T-cell (primary cell): ENCODE results near the gene PWWP2A. TPM values are rescaled to one million over a fixed set of nuclear protein-coding genes. Genes with fewer than 3 reads are reported as not detected.

Source experiments
- ATAC-seq, 4 experiments: fragments of 200-7000 bp in 3 of 4; fragments of 150-1000 bp in 1 of 4; cut with Tn5 transposase; replicated peaks in 1 of 4; 1 replicate in 3 of 4; 2 replicates in 1 of 4; pipeline ENCODE4 v1.10.0; 2021; ENCODE audit warnings: moderate library complexity in 3 of 4, mild to moderate bottlenecking in 2 of 4, moderate number of reproducible peaks in 1 of 4
- CTCF ChIA-PET, 2 donors: fragments of 300-600 bp; sonication (Branson Sonifier 250); formaldehyde crosslinking; loops; one replicate each; lab custom pipeline; 2022; ENCODE audit warnings: antibody characterized with exemption in 2 of 2; lab: Charles Lee
- POLR2A ChIA-PET, 2 donors: fragments of 300-600 bp; sonication (Branson Sonifier 250); formaldehyde crosslinking; loops; one replicate each; lab custom pipeline; 2022; ENCODE audit warnings: antibody characterized with exemption in 2 of 2; lab: Charles Lee
- DNase-seq, 35 experiments: peaks; one replicate each; pipeline versions ENCODE4 v3.0.0 to v3.0.0-alpha.2; 2013 to 2023
- H3K27ac ChIP-seq: one replicate; pipeline ENCODE4 v1.5.1; 2013; ENCODE audit warnings: low read length
- H3K27me3 ChIP-seq, 2 experiments: replicated peaks in 1 of 2; 1 replicate in 1 of 2; 2 replicates in 1 of 2; pipeline versions ENCODE4 v1.6.1 to v1.7.0; 2013; ENCODE audit warnings: low read length in 1 of 2, mixed read lengths in 1 of 2; ENCODE audit not compliant: control insufficient read depth in 2 of 2, insufficient read depth in 2 of 2; ENCODE audit errors: extremely low read depth in 1 of 2
- H3K36me3 ChIP-seq, 2 donors: 1 replicate in 1 of 2; 2 replicates in 1 of 2; pipeline versions ENCODE4 v1.6.1 to v1.7.0; 2013; ENCODE audit warnings: low read length in 1 of 2; ENCODE audit not compliant: control insufficient read depth in 2 of 2, insufficient read depth in 1 of 2; ENCODE audit errors: extremely low read depth in 1 of 2
- H3K4me1 ChIP-seq, 2 experiments: 1 replicate in 1 of 2; 2 replicates in 1 of 2; pipeline versions ENCODE4 v1.6.1 to v1.7.0; 2013; ENCODE audit warnings: low read length in 2 of 2, mixed read lengths in 1 of 2; ENCODE audit not compliant: insufficient read depth in 2 of 2, control insufficient read depth in 1 of 2; ENCODE audit errors: extremely low read depth in 1 of 2
- H3K4me3 ChIP-seq, 2 donors: 1 replicate in 1 of 2; 2 replicates in 1 of 2; pipeline versions ENCODE4 v1.5.1 to v1.7.0; 2013; ENCODE audit warnings: mild to moderate bottlenecking in 2 of 2, low read length in 1 of 2, moderate library complexity in 1 of 2; ENCODE audit not compliant: control insufficient read depth in 1 of 2; ENCODE audit errors: extremely low read depth in 1 of 2
- H3K9me3 ChIP-seq: 2 replicates; pipeline ENCODE4 v1.7.0; 2013
- H3K27ac Mint-ChIP-seq, 2 donors: one replicate each; pipeline ENCODE4 v1.8.0; 2020 to 2021; ENCODE audit warnings: mild to moderate bottlenecking in 2 of 2, mixed read lengths in 2 of 2
- H3K27me3 Mint-ChIP-seq, 2 donors: one replicate each; pipeline ENCODE4 v1.8.0; 2021 to 2022; ENCODE audit warnings: mixed read lengths in 2 of 2
- H3K36me3 Mint-ChIP-seq: one replicate; pipeline ENCODE4 v1.8.0; 2021; ENCODE audit warnings: mixed read lengths
- H3K4me1 Mint-ChIP-seq, 3 donors: one replicate each; pipeline ENCODE4 v1.8.0; 2020 to 2022; ENCODE audit warnings: mixed read lengths in 3 of 3, mild to moderate bottlenecking in 1 of 3
- H3K4me3 Mint-ChIP-seq, 3 donors: one replicate each; pipeline ENCODE4 v1.8.0; 2020 to 2022; ENCODE audit warnings: mild to moderate bottlenecking in 3 of 3, mixed read lengths in 3 of 3, moderate library complexity in 3 of 3
- H3K9me3 Mint-ChIP-seq, 3 donors: one replicate each; pipeline ENCODE4 v1.8.0; 2020 to 2022; ENCODE audit warnings: mixed read lengths in 3 of 3
- WGBS: methylation state at CpG from one replicate; pipeline ENCODE4 v1.1.5; 2013; ENCODE audit warnings: missing lambda C conversion rate; ENCODE audit not compliant: insufficient coverage; 5-methylcytosine and 5-hydroxymethylcytosine counted together
- total RNA-seq, 35 experiments: library from RNA in 6 of 35; stranded (reverse) in 6 of 35; fragments of 120-200 nt in 1 of 35; gene quantifications; one replicate each; pipeline versions ENCODE4 v1.2.1 to v1.2.4 and lab custom pipeline; 2013 to 2026

PWWP2A gene
- total RNA-seq, 5 donors from 2014 or later (not counting 1 experiment from before 2014, with no cell fraction given) = 25.1 to 39.8 (median 36.0) TPM

DNA sequence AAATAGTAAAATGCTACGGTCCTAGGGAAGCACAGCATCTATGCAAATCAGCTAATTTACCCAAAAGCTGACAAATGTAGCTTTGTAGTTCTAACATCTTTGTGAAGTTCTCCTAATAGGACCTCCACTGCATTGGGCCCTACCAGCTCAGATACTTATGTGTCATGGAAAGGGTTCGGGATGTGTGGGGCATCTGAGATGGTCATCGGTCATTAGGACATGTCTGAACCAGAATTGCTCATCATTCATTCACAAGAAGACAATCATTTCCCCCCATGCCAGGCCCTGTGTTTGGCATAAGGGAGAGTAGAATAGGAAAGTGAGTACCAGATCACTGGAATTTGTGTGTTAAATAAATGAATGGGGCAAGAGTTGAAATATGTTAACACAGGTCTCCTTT lies 35.7 kb downstream of the PWWP2A start:
- Histone ChIP-seq H3K36me3 (peaks cover 0 to 8% of the 10 kb centered on the region in 2 donors), H3K4me3 (no peak overlapping the region), H3K27me3 (no peaks in the 10 kb centered on the region), H3K4me1 (no peaks in the 10 kb centered on the region), H3K27ac (no peak overlapping the region), H3K9me3 (no peaks in the 10 kb centered on the region)
- H3K27ac Mint-ChIP-seq = no peak overlapping the region
- peaks cover 0 to 1% (median 0%) of the 10 kb centered on the region in 3 donors for H3K4me1 Mint-ChIP-seq
- CTCF ChIA-PET = no interaction called here
- H3K36me3 Mint-ChIP-seq = peaks cover 11% of the 10 kb centered on the region
- POLR2A ChIA-PET = no interaction called here
- 100% methylated on average over 1 of the region's 3 CpGs for WGBS
- H3K4me3 Mint-ChIP-seq = no peak overlapping the region
- no peak for ATAC-seq
- no peaks in the 10 kb centered on the region for H3K27me3 Mint-ChIP-seq
- DNase-seq = no peak
- no peaks in the 10 kb centered on the region for H3K9me3 Mint-ChIP-seq

DNA sequence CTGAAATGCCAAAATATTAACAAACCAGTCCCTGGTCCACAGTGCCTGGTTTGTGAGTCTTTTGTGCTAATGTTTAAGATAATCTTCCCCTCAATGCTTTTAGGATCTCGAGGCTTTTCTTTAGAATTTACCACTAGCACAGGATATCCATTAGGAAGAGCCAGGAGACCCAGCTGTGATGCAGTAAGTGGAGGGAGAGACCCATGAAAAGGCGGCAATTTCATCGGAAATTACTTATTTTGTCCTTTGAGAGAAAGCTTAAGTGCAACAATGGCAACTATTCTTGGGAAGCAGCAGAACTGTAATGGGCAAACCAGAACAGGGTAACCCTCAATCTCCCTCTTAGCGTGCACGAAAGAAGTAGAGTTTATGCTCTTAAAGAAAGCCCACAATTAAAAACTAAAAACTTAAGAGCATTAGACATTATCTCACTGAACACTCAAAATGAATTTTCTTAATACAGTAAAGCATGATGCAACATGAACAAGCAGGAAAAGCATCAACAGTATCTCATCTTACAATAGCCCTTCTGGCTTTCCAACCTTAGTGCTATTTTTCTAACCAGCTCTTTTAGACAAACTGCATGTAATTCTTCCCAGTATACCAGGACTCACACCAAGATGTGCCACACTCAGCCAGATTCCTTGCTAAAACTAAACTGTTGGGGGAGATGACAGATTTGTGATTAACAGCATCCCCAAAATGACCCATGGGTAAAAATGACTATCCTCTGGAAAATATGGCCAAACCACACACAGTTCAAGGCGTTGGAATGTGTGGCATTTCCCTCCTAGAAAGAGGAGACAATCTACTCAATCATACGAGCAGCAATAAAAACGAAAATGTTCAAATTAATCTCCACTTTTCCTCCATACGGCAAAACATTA lies 36.4 kb downstream of the PWWP2A start:
- Mint-ChIP-seq H3K9me3 (no peaks in the 10 kb centered on the region), H3K27ac (no peak overlapping the region), H3K36me3 (peaks cover 17% of the 10 kb centered on the region), H3K4me1 (peaks cover 0 to 1% (median 0%) of the 10 kb centered on the region in 3 donors), H3K4me3 (no peak overlapping the region), H3K27me3 (no peaks in the 10 kb centered on the region)
- CTCF ChIA-PET = no interaction called here
- ATAC-seq (no peak), DNase-seq (no peak)
- Histone ChIP-seq H3K27ac (no peak overlapping the region), H3K36me3 (peaks cover 0 to 9% of the 10 kb centered on the region in 2 donors), H3K27me3 (no peaks in the 10 kb centered on the region), H3K4me1 (no peaks in the 10 kb centered on the region), H3K9me3 (no peaks in the 10 kb centered on the region), H3K4me3 (no peak overlapping the region)
- WGBS = 100% methylated on average over 3 of the region's 9 CpGs
- POLR2A ChIA-PET = no interaction called here

DNA sequence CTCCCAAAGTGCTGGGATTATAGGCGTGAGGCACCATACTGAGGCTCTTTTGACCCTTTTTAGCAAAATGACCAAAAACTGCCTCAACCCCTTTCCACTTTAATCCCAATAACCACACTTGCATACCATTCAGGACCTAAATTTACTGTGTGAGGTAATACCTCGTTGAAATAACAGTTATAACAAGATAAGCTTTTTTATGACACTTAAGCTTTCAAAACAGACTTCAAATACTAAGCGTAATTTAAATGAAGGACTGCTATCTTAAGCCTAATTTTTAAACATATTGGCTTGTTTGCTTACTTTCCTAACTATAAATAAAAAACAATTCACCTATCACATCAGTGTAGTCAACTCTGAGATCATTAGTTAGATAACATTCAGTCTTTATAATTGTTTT lies 37.8 kb downstream of the PWWP2A start:
- H3K27me3 Mint-ChIP-seq = no peaks in the 10 kb centered on the region
- H3K4me3 Mint-ChIP-seq = no peak overlapping the region
- ChIA-PET CTCF (interaction anchor here in 1 of 2 donors (0.8 to 1.2 kb wide), 3 partner anchors 10 to 309 kb away, joined by 3 to 6 read pairs (median 3); no protein-coding TSS in a partner anchor), POLR2A (interaction anchor here in 1 of 2 donors (0.6 kb wide), 1 partner anchor 349 kb away, joined by 4 read pairs; no protein-coding TSS in a partner anchor)
- no peak overlapping the region for H3K27ac Mint-ChIP-seq
- 100% methylated on average over 1 of the region's 3 CpGs for WGBS
- Histone ChIP-seq H3K36me3 (peaks cover 0 to 11% of the 10 kb centered on the region in 2 donors), H3K4me1 (no peaks in the 10 kb centered on the region), H3K27me3 (no peaks in the 10 kb centered on the region), H3K9me3 (no peaks in the 10 kb centered on the region), H3K4me3 (no peak overlapping the region), H3K27ac (no peak overlapping the region)
- no peaks in the 10 kb centered on the region for H3K9me3 Mint-ChIP-seq
- DNase-seq = no peak
- peaks cover 0 to 1% (median 0%) of the 10 kb centered on the region in 3 donors for H3K4me1 Mint-ChIP-seq
- peaks cover 25% of the 10 kb centered on the region for H3K36me3 Mint-ChIP-seq
- no peak for ATAC-seq

DNA sequence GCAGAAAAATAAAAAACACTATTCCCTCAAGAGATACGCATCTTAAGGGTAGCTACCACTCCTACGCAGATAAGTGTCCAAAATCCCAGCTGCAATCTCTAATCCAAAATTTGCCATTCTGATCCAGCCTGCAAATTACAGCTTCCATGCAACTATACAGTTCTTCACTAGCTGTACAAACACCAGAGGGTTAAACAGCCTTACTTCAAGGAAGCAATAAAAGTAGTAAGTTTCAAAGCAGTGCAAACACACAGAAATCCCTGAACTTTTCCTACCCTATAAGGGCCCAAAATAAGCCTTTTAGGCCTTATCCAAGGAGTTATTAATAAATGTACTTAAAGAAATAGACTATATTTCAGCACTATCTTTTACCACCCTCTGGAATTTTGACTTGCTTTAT lies 39.5 kb downstream of the PWWP2A start:
- no peaks in the 10 kb centered on the region for H3K9me3 Mint-ChIP-seq
- 92% methylated on average over 2 of the region's 2 CpGs for WGBS
- ChIA-PET CTCF (no interaction called here), POLR2A (interaction anchor here (0.6 to 0.7 kb wide), 2 partner anchors 234 to 346 kb away, joined by 3 read pairs; no protein-coding TSS in a partner anchor)
- H3K27me3 Mint-ChIP-seq = no peaks in the 10 kb centered on the region
- peaks cover 25% of the 10 kb centered on the region for H3K36me3 Mint-ChIP-seq
- Histone ChIP-seq H3K9me3 (no peaks in the 10 kb centered on the region), H3K4me1 (no peaks in the 10 kb centered on the region), H3K36me3 (peaks cover 0 to 11% of the 10 kb centered on the region in 2 donors), H3K27me3 (no peaks in the 10 kb centered on the region), H3K4me3 (no peak overlapping the region), H3K27ac (no peak overlapping the region)
- H3K4me1 Mint-ChIP-seq = peaks cover 0 to 1% (median 0%) of the 10 kb centered on the region in 3 donors
- H3K27ac Mint-ChIP-seq = no peak overlapping the region
- ATAC-seq (no peak), DNase-seq (no peak)
- no peak overlapping the region for H3K4me3 Mint-ChIP-seq

DNA sequence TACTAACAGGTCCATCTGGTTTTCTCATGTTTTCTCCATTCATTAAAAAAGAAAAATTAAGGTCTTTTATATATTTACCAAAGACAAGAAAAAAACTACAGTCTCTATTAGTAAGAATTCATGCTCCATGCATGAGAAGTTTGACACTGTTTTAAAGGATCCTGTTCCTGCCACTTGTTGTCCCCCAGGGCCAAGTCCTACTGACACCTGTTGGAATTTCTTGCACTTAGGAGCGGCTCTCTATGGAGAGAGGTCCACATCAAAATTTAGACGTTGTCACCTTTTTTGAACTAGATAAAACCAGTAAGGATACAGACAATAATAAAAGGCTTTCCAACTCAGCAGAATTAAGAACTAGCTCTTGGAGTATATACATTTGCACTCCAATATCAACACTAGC lies 42.3 kb downstream of the PWWP2A start:
- peaks cover 25% of the 10 kb centered on the region for H3K36me3 Mint-ChIP-seq
- Histone ChIP-seq H3K4me1 (no peaks in the 10 kb centered on the region), H3K9me3 (no peaks in the 10 kb centered on the region), H3K27ac (no peak overlapping the region), H3K4me3 (no peak overlapping the region), H3K27me3 (no peaks in the 10 kb centered on the region), H3K36me3 (peaks cover 0 to 11% of the 10 kb centered on the region in 2 donors)
- DNase-seq = no peak
- no peaks in the 10 kb centered on the region for H3K27me3 Mint-ChIP-seq
- WGBS = no CpG with 5 or more reads among the region's 2 CpGs
- H3K4me1 Mint-ChIP-seq = peaks cover under 1 to 3% (median 1%) of the 10 kb centered on the region in 3 donors
- ChIA-PET POLR2A (no interaction called here), CTCF (no interaction called here)
- no peaks in the 10 kb centered on the region for H3K9me3 Mint-ChIP-seq
- no peak for ATAC-seq
- H3K4me3 Mint-ChIP-seq = no peak overlapping the region
- no peak overlapping the region for H3K27ac Mint-ChIP-seq

DNA sequence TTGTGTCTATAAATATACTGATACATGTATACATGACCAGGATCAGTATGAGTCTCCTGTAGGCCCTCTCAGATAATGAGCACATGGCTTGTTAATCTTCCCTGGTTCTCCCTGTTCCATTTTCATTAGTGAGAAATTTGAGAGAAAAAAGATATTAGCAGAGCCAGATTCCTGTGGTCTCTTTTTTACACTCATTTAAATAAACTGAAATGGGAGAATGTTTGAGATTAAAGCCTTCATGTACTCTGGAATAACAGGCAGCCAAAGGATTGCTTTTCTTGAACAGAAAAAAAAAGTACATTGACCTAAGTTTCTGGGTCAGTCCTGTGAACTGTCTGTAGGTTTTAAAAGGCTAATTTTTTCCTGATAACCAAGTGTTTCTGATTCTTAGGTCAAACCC lies 44.2 kb downstream of the PWWP2A start:
- Mint-ChIP-seq H3K27me3 (no peaks in the 10 kb centered on the region), H3K4me3 (no peak overlapping the region), H3K27ac (no peak overlapping the region), H3K9me3 (no peaks in the 10 kb centered on the region), H3K36me3 (peaks cover 25% of the 10 kb centered on the region), H3K4me1 (peaks cover 4 to 8% (median 5%) of the 10 kb centered on the region in 3 donors)
- H3K27ac ChIP-seq = no peak overlapping the region
- no peaks in the 10 kb centered on the region for H3K4me1 ChIP-seq
- peaks cover 0 to 11% of the 10 kb centered on the region in 2 donors for H3K36me3 ChIP-seq
- DNase-seq (no peak), ATAC-seq (no peak)
- H3K27me3 ChIP-seq = no peaks in the 10 kb centered on the region
- CTCF ChIA-PET = interaction anchor here in 1 of 2 donors (0.6 kb wide), 1 partner anchor 253 kb away, joined by 4 read pairs; no protein-coding TSS in a partner anchor
- POLR2A ChIA-PET = interaction anchor here (0.5 to 0.7 kb wide), 2 partner anchors 21 to 1257 kb away, joined by 4 to 8 read pairs; no protein-coding TSS in a partner anchor
- no peak overlapping the region for H3K4me3 ChIP-seq
- no peaks in the 10 kb centered on the region for H3K9me3 ChIP-seq
